HG03378 (cell line): ENCODE measurements around the gene SPEM1.
"Not testable (repeated sequence)": the region's sequence is repeated elsewhere in the genome, so short reads cannot be mapped to it uniquely, and the experiment has no call there.

Experiments
- ATAC-seq: cut with Tn5 transposase; IDR thresholded peaks from one replicate; pipeline ENCODE4 v1.9.1; 2021; ENCODE audit warnings: mild to moderate bottlenecking, moderate library complexity; ENCODE audit not compliant: unreplicated experiment

Gene SPEM1

DNA sequence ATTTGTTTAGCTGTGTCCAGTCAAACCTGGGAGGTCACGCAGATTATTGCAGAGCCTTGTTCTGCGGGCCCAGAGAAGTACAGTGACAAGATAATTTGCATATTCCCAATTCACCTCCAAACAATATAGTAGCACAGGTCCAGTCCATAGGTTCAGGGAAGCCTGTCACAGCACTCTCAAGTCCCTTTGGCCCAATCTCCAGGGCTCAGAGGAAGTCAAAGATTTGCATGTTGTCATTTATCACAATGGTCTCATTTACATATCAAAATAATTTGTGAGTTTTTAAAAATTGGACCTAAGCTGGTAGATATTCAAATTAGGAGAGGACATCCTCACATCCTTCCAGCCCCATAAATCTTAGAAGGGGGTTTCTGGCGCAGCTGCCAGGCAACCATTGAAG lies 47.4 kb downstream of the SPEM1 start:
- ATAC-seq: no peak

DNA sequence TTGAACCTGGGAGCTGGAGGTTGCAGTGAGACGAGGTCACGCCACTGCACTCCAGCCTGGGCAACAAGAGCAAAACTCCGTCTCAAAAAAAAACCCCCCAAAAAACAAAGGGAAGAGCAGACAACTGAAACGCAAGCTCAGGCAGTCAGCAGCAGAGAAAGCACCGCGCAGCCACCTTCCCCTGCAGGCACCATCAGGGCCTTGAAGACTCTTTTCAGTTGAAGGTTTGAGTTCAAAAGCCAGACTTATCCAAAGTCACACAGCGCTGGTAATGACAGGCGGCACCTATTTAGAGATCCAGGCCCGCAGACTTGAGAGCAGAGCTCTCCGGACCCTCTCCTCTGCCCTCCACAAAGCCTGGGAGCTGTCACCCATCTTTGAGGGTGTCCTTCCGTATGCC lies 48.2 kb downstream of the SPEM1 start:
- no peak for ATAC-seq

DNA sequence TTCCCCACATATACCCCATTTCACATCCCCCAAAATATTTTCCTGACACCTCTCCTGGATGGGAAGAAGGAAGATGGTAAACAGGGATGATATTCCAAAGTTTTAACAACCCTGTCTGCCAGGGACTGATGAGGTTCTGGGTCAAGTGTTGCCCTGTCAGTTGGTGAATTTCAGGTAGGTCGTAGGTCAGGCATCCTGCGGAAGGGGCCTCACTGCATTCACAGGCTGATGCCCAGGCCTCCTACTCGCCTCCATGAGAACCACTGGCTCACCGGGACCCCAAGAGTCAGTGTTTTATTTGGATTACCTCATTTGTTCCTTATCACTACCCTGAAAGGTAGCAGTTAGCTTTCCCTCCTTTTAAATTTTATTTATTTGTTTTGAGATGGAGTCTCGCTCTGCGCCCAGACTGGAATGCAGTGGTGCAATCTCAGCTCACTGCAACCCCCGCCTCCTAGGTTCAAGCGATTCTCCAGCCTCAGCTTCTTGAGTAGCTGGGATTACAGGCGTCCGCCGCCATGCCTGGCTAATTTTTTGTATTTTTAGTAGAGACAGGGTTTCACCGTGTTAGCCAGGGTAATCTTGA lies 48.8 kb downstream of the SPEM1 start:
- ATAC-seq: no peak

DNA sequence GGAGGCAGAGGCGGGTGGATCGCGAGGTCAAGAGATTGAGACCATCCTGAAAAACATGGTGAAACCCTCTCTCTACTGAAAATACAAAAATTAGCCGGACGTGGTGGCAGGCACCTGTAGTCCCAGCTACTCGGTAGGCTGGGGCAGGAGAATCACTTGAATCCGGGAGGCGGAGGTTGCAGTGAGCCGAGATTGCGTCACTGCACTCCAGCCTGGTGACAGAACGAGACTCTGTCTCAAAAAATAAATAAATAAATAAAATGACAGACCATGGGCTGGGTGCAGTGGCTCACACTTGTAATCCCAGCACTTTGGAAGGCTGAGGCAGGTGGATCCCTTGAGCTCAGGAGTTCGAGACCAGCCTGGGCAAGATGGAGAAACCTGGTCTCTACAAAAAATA lies 49.7 kb downstream of the SPEM1 start:
- ATAC-seq: not testable (repeated sequence)

DNA sequence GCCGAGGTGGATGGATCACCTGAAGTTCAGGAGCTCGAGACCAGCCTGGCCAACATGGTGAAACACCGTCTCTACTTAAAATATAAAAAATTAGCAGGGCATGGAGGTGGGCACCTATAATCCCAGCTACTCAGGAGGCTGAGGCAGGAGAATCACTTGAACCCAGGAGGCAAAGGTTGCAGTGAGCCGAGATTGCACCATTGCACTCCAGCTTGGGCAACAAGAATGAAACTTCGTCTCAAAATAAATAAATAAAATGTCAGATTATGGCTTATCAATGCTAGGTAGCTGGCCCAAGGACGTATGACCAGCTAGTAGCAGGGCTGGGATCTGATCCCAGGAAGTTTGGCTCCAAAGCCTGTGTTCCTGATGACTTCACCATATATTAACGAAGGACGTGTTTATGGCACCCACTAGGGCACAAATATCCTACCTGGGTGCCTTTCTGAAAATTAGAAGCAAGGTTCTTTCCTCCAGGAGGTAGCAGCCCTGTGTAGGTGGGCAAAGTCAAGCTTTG lies 50.4 kb downstream of the SPEM1 start:
- not testable (repeated sequence) for ATAC-seq
